ENCODE data around the gene NUP205.

NUP205 gene

GRCh38 chr7:135557455-135558336, at the start of gene NUP205:
Gene NUP205 (plus strand): TSS chr7:135557917. CDS start chr7:135557945, 28 bp downstream.
- DNase-seq = peak; percentile 94

- peak; percentile 55 for DNase-seq
Measured at GRCh38 chr7:135508883-135509588, 48.7 kb upstream of the NUP205 start.

GRCh38 chr7:135509589-135509838, 48.2 kb upstream of the NUP205 start:
- no peak for DNase-seq

GRCh38 chr7:135509839-135510591, 47.7 kb upstream of the NUP205 start, which contains the start of gene CNOT4:
Gene CNOT4 (minus strand): TSS chr7:135510102. CDS start chr7:135438331, 71,771 bp downstream.
- DNase-seq = peak; percentile 97

- DNase-seq = peak; percentile 29
Measured at GRCh38 chr7:135510592-135511183, 47.0 kb upstream of the NUP205 start.

GRCh38 chr7:135512135-135512887, 45.4 kb upstream of the NUP205 start:
- DNase-seq = peak; percentile 83

GRCh38 chr7:135514856-135515255, 42.9 kb upstream of the NUP205 start:
- no peak for DNase-seq

GRCh38 chr7:135517060-135517459, 40.7 kb upstream of the NUP205 start:
- DNase-seq = no peak

GRCh38 chr7:135518748-135519147, 39.0 kb upstream of the NUP205 start:
- DNase-seq = no peak

- no peak for DNase-seq
Measured at GRCh38 chr7:135519233-135519688, 38.5 kb upstream of the NUP205 start.

- no peak for DNase-seq
Measured at GRCh38 chr7:135519871-135520270, 37.8 kb upstream of the NUP205 start.

GRCh38 chr7:135522509-135522908, 35.2 kb upstream of the NUP205 start:
- no peak for DNase-seq

- no peak for DNase-seq
Measured at GRCh38 chr7:135523146-135523545, 34.6 kb upstream of the NUP205 start.

- DNase-seq = no peak
Measured at GRCh38 chr7:135525426-135525825, 32.3 kb upstream of the NUP205 start.

GRCh38 chr7:135527025-135527424, 30.7 kb upstream of the NUP205 start:
- no peak for DNase-seq

- DNase-seq = no peak
Measured at GRCh38 chr7:135536150-135536549, 21.6 kb upstream of the NUP205 start.

- DNase-seq = no peak
Measured at GRCh38 chr7:135537453-135537852, 20.3 kb upstream of the NUP205 start.

- DNase-seq = no peak
Measured at GRCh38 chr7:135537905-135538304, 19.8 kb upstream of the NUP205 start.

GRCh38 chr7:135538376-135538775, 19.3 kb upstream of the NUP205 start:
- no peak for DNase-seq

GRCh38 chr7:135539629-135540028, 18.1 kb upstream of the NUP205 start:
- no peak for DNase-seq

GRCh38 chr7:135541029-135541428, 16.7 kb upstream of the NUP205 start:
- no peak for DNase-seq

- no peak for DNase-seq
Measured at GRCh38 chr7:135550196-135550595, 7.5 kb upstream of the NUP205 start.
